NCI-H510A treated with DMSO at 0.1 percent for 48 hours (cell line): Measurements from ENCODE around the gene ZNF28.
A peak's percentile ranks its signal among the peaks of the same experiment; 100 is the strongest.
"Not testable (repeated sequence)": the region's sequence is repeated elsewhere in the genome, so short reads cannot be mapped to it uniquely, and the experiment has no call there.

Experiments
- DNase-seq: peaks from one replicate; lab custom pipeline; 2025; lab: John Stamatoyannopoulos, UW

Gene ZNF28

GRCh38 chr19:52821204-52821960 lies at the start of gene ZNF28:
TSS of gene ZNF28 (minus strand) at chr19:52821633. CDS start at chr19:52817958, 3,675 bp downstream.
- not testable (repeated sequence) for DNase-seq

- DNase-seq = not testable (repeated sequence)
These were observed 46.6 kb upstream of the ZNF28 start for GRCh38 chr19:52868031-52868430.

GRCh38 chr19:52857378-52858191 lies 36.2 kb upstream of the ZNF28 start, which contains the start of gene ZNF468:
TSS of gene ZNF468 (minus strand) at chr19:52857619. CDS start at chr19:52854272, 3,347 bp downstream.
- DNase-seq = peak; percentile 23

- not testable (repeated sequence) for DNase-seq
These were observed 35.3 kb upstream of the ZNF28 start for GRCh38 chr19:52856540-52857377.

- not testable (repeated sequence) for DNase-seq
These were observed 25.9 kb upstream of the ZNF28 start for GRCh38 chr19:52847352-52847751.

GRCh38 chr19:52840825-52841465 lies 19.5 kb upstream of the ZNF28 start:
- DNase-seq = not testable (repeated sequence)

GRCh38 chr19:52834289-52834688 lies 12.9 kb upstream of the ZNF28 start:
- DNase-seq = not testable (repeated sequence)

GRCh38 chr19:52833541-52833940 lies 12.1 kb upstream of the ZNF28 start:
- not testable (repeated sequence) for DNase-seq

- DNase-seq = not testable (repeated sequence)
These were observed 8.4 kb upstream of the ZNF28 start for GRCh38 chr19:52829866-52830265.

GRCh38 chr19:52825765-52826164 lies 4.3 kb upstream of the ZNF28 start:
- no peak for DNase-seq

GRCh38 chr19:52823676-52824075 lies 2.2 kb upstream of the ZNF28 start:
- no peak for DNase-seq

GRCh38 chr19:52820472-52821203 lies 795 bp downstream of the ZNF28 start:
- DNase-seq = not testable (repeated sequence)

- DNase-seq = no peak
These were observed 11.6 kb downstream of the ZNF28 start for GRCh38 chr19:52809801-52810200.

GRCh38 chr19:52799950-52800640 lies 21.3 kb downstream of the ZNF28 start:
- DNase-seq = not testable (repeated sequence)

- no peak for DNase-seq
These were observed 32.0 kb downstream of the ZNF28 start for GRCh38 chr19:52789440-52789839.

- DNase-seq = peak; percentile 52
These were observed 34.7 kb downstream of the ZNF28 start, which contains the start of gene ZNF600 for GRCh38 chr19:52786464-52787354. TSS of gene ZNF600 (minus strand) at chr19:52786791. CDS start at chr19:52778888, 7,903 bp downstream.

GRCh38 chr19:52786078-52786463 lies 35.4 kb downstream of the ZNF28 start:
- no peak for DNase-seq

- DNase-seq = no peak
These were observed 35.9 kb downstream of the ZNF28 start for GRCh38 chr19:52785506-52785905.

GRCh38 chr19:52782864-52783263 lies 38.6 kb downstream of the ZNF28 start:
- DNase-seq = not testable (repeated sequence)
